Right lobe of liver (tissue), 6 donors: ENCODE results near the gene TRAPPC4. TPM values are rescaled to one million over a fixed set of nuclear protein-coding genes. Genes with fewer than 3 reads are reported as not detected.
"Not testable (repeated sequence)": the region's sequence is repeated elsewhere in the genome, so short reads cannot be mapped to it uniquely, and the experiment has no call there.

ENCODE experiments used
- ATAC-seq, 4 donors: fragments of 200-7000 bp; cut with Tn5 transposase; one replicate each; pipeline ENCODE4 v1.9.1; 2020; ENCODE audit warnings: mild to moderate bottlenecking in 4 of 4, moderate library complexity in 4 of 4
- DNase-seq, 3 donors: peaks; one replicate each; pipeline ENCODE4 v3.0.0-alpha.2; 2020
- H3K27ac ChIP-seq, 3 donors: fragments of 200-600 bp; one replicate each; pipeline ENCODE4 v1.8.0; 2022
- H3K27me3 ChIP-seq, 2 donors: fragments of 200-600 bp; one replicate each; pipeline ENCODE4 v1.8.0; 2022
- H3K36me3 ChIP-seq, 4 donors: fragments of 200-600 bp; sonication (generic) in 1 of 4; one replicate each; pipeline versions ENCODE4 v1.5.1 to v1.8.0; 2017 to 2022; ENCODE audit warnings: control low read depth in 1 of 4
- H3K4me1 ChIP-seq, 4 donors: fragments of 200-600 bp; sonication (generic) in 1 of 4; one replicate each; pipeline versions ENCODE4 v1.5.1 to v1.8.0; 2017 to 2022; ENCODE audit warnings: control low read depth in 1 of 4
- H3K4me3 ChIP-seq, 3 donors: fragments of 200-600 bp; one replicate each; pipeline ENCODE4 v1.8.0; 2022
- H3K9me3 ChIP-seq, 4 donors: fragments of 200-600 bp; sonication (generic) in 1 of 4; one replicate each; pipeline versions ENCODE4 v1.5.1 to v1.8.0; 2017 to 2022; ENCODE audit warnings: control low read depth in 1 of 4
- CTCF ChIP-seq, 4 donors: fragments of 200-600 bp in 3 of 4; fragments of 450-650 bp in 1 of 4; IDR thresholded peaks; one replicate each; pipeline versions ENCODE4 v1.5.1 to v1.8.0; 2016 to 2022; ENCODE audit warnings: antibody characterized with exemption in 4 of 4, mild to moderate bottlenecking in 2 of 4
- POLR2A ChIP-seq: fragments of 450-650 bp; IDR thresholded peaks from one replicate; pipeline ENCODE4 v1.6.1; 2017; ENCODE audit warnings: antibody characterized with exemption, mild to moderate bottlenecking
- WGBS: methylation state at CpG from one replicate; pipeline ENCODE4 v1.1.6; 2018; ENCODE audit warnings: low coverage, low lambda C conversion rate; ENCODE audit not compliant: insufficient coverage; ENCODE audit errors: missing lambda C conversion rate; 5-methylcytosine and 5-hydroxymethylcytosine counted together
- intact Hi-C, 2 donors: fragments of 100-400 bp; cut with DNase I; formaldehyde crosslinking; loops; one replicate each; pipeline versions ENCODE4 v1.11.2 to v1.14.1; 2022
- long read RNA-seq: library from polyadenylated mRNA; unstranded; transcript quantifications from one replicate; pipeline ENCODE4 v2.0.0, GENCODE V29; 2019
- total RNA-seq, 6 experiments: library from RNA; depleted of rRNA in 2 of 6; stranded (reverse); fragments of >200 nt in 2 of 6; fragmentation: NEBNext Ultra II Directional in 3 of 6; extraction: Animal tissue kit (Norgen Biotek cat#: 25700) in 3 of 6; gene quantifications; one replicate each; pipeline versions ENCODE4 v1.1.0 to v1.2.4, GENCODE V29; 2016 to 2023
- donor health status: DM: no; HTN: yes; CAD: no.
- donor health status: DM: no; HTN: no; CAD: no.
- donor health status: DM: no; HTN: no; CAD: no.
- donor health status: DM: no; HTN: yes; CAD: no.
- donor health status: DM: no; HTN: yes; CAD: no.

TRAPPC4 gene
- 10 to 100 TPM; 17.2 to 46.3 (median 33.4) TPM for total RNA-seq
- long read RNA-seq, partial matches to known transcripts: 0 of 4 reads
- long read RNA-seq, other reads (novel, unspliced or antisense): 0 of 4 reads

DNA sequence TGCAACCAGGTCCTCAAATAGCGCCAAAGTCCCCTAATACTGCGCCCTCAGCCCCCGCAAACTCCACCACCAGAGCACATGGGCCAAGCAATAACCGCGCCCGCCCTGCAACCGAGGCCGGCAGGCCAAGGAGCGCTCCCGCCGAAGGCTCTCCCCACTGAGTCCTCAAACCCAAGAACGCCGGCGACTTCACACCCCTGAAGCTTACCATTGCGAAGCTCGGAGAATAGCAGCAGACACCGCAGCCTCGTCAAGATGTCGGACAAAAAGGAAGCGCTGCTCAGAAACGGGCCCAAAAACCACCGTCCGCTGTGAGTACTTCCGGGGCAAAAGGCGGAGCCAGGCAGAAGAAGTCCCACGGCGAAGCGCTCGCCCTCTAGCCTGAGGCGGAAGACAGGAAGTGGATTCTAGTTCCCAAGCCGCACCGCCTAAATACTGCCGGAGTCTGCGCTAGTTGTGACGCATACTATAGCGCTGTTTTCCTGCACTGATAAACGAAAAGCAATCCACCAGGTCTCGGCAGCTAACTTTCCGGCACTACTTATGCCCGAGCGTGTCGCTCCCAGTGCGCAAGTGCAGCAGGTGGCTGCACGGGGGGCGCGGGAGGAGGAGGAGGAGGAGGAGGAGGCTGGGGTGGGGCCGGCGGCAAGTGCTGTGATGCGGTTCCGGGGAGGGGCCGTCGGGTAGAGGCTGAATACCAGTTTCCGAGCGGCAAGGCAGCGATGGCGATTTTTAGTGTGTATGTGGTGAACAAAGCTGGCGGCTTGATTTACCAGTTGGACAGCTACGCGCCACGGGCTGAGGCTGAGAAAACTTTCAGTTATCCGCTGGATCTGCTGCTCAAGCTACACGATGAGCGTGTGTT, at the start of gene TRAPPC4, which contains the start of gene RPS25:
Gene TRAPPC4, plus strand, starts transcription at position 693 of the 865 bp plus-strand sequence. Its CDS starts 30 bp downstream, at position 723.
Gene RPS25, minus strand, starts transcription at position 270 of the 865 bp plus-strand sequence. Its CDS starts 59 bp downstream, at position 211.
- ATAC-seq (peak; percentile 82 to 92 (median 86)), DNase-seq (peak; percentile 95 to 97 (median 96))
- Histone ChIP-seq H3K36me3 (peaks cover 0 to 44% (median 14%) of the 10 kb centered on the region in 4 donors), H3K4me1 (peaks cover 0 to 51% (median 23%) of the 10 kb centered on the region in 4 donors), H3K9me3 (no peaks in the 10 kb centered on the region), H3K27me3 (no peaks in the 10 kb centered on the region), H3K27ac (peak within 1 kb of the TSS; percentile 64 to 85 (median 85)), H3K4me3 (peak within 1 kb of the TSS; percentile 77 to 90 (median 81))
- intact Hi-C loops: no loop called here
- WGBS: under 1% methylated on average over 54 of the region's 63 CpGs
- TF ChIP-seq CTCF (IDR thresholded peaks at IDR 0.05) (peak in 1 of 4 donors; percentile 16), POLR2A (peak; percentile 63)

GRCh38 chr11:118969508-118969907, 49.1 kb upstream of the TRAPPC4 start:
- DNase-seq, ATAC-seq, intact Hi-C loops, H3K27me3 ChIP-seq, H3K27ac ChIP-seq, H3K4me1 ChIP-seq, H3K9me3 ChIP-seq, H3K4me3 ChIP-seq, H3K36me3 ChIP-seq: not testable (repeated sequence)
- WGBS: 88% methylated on average over 2 of the region's 2 CpGs

DNA sequence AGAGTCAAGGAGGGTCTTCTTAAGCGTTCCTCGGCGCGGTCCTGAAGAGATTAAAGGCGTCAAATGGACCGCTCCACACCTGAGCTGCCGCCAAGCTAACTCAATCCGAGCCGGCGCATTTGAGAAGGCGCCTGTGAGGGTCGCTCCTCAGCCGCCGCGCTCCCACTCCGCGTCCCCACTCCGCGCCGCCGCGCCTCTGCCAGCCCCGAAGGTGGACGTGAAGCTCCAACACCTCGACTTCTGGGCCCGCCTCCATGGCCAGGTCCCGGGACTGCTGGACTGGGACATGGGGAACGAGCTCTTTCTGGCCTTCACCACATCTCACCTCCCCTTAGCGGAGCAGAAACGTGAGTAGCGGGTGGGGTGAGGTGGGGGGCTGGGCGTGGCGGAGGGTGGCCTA, 46.9 kb upstream of the TRAPPC4 start, which contains the start of gene FOXR1:
Gene FOXR1, plus strand, starts transcription at position 116 of the 400 bp plus-strand sequence. Its CDS starts 171 bp downstream, at position 287.
- no peak within 1 kb of the TSS for H3K4me3 ChIP-seq
- WGBS: 32% methylated on average over 8 of the region's 33 CpGs
- no peaks in the 10 kb centered on the region for H3K36me3 ChIP-seq
- peak in 1 of 4 donors; percentile 21 for ATAC-seq
- no peak within 1 kb of the TSS for H3K27ac ChIP-seq
- intact Hi-C loops: no loop called here
- H3K4me1 ChIP-seq: no peaks in the 10 kb centered on the region
- DNase-seq: no peak
- no peak for TF ChIP-seq POLR2A
- TF ChIP-seq CTCF (IDR thresholded peaks at IDR 0.05): no peak
- no peaks in the 10 kb centered on the region for H3K27me3 ChIP-seq
- no peaks in the 10 kb centered on the region for H3K9me3 ChIP-seq

- Histone ChIP-seq H3K27ac (no peak overlapping the region), H3K27me3 (no peaks in the 10 kb centered on the region), H3K4me1 (no peaks in the 10 kb centered on the region), H3K4me3 (no peak overlapping the region), H3K9me3 (no peaks in the 10 kb centered on the region), H3K36me3 (no peaks in the 10 kb centered on the region)
- intact Hi-C loops: no loop called here
- TF ChIP-seq CTCF (IDR thresholded peaks at IDR 0.05): no peak
- TF ChIP-seq POLR2A: no peak
- ATAC-seq (no peak), DNase-seq (no peak)
- WGBS: 94% methylated on average over 2 of the region's 2 CpGs
Measured at GRCh38 chr11:118973985-118974384, 44.6 kb upstream of the TRAPPC4 start.
